Measurements from ENCODE around the gene GDNF. TPM values are rescaled to one million over a fixed set of nuclear protein-coding genes. Genes with fewer than 3 reads are reported as not detected.
"Not testable (repeated sequence)": the region's sequence is repeated elsewhere in the genome, so short reads cannot be mapped to it uniquely, and the experiment has no call there.

The GDNF gene
- total and polyA plus RNA-seq, 2 donors = 0.07 to 0.24 TPM

DNA sequence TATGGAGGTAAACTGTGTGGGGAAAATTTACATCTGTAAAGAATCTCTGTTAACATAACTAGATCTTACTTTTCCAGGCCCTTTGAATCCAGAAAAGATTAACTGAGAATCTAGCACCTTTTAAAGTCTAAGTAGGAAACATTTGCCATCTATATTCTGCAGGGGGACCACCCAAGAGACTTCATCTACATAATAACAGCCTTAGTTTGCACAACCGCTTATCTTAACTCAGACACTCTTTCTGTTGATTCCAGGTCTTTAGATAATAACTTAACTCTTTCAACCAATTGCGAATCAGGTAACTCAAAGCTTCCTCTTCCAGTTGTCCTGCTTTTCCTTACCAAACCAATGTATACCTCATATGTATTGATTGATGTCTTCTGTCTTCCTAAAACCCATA lies 53.4 kb downstream of the GDNF start:
- DNase-seq (ENCODE audit: low read depth in 6 of 9, low spot score in 9 of 9) = no peak
- H3K4me3 ChIP-seq (ENCODE audit: low read length in 2 of 2) = no peak overlapping the region
- H3K27ac ChIP-seq (ENCODE audit: low read depth in 1 of 2, low read length in 1 of 2) = no peak overlapping the region
- WGBS = 68% methylated on average over 2 of the region's 2 CpGs
- no peaks in the 10 kb centered on the region for H3K36me3 ChIP-seq (ENCODE audit: control insufficient read depth in 2 of 2, insufficient read depth in 2 of 2, low read length in 1 of 2)
- H3K27me3 ChIP-seq (ENCODE audit: control insufficient read depth in 2 of 2, insufficient read depth in 1 of 2, low read length in 1 of 2) = no peaks in the 10 kb centered on the region
- no peaks in the 10 kb centered on the region for H3K4me1 ChIP-seq (ENCODE audit: control insufficient read depth in 2 of 2, insufficient read depth in 2 of 2, low read length in 2 of 2)
- peaks cover 0 to 3% of the 10 kb centered on the region in 2 donors for H3K9me3 ChIP-seq (ENCODE audit: control insufficient read depth in 2 of 2, insufficient read depth in 1 of 2, low read length in 1 of 2)

DNA sequence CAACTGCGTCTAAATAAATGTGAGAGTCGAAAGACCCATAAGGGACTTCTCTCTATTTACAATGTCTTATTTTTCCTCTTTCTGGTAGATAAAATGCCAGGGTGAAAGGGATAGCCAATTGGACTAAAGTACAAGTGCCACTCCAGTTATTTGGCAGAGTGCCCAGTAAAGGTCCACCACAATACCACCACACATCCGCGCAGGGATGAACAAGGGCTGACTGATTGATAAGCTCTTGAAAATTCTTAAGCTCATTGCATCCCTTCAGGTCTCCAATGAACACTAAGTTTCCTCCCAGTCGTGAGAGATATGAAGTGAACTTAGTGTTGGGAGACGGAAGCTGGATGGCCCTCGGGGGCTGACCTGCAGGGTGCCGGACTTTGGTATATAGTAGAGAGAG lies 58.4 kb downstream of the GDNF start:
- H3K9me3 ChIP-seq (ENCODE audit: control insufficient read depth in 2 of 2, insufficient read depth in 1 of 2, low read length in 1 of 2); H3K27ac ChIP-seq (ENCODE audit: low read depth in 1 of 2, low read length in 1 of 2); H3K4me1 ChIP-seq (ENCODE audit: control insufficient read depth in 2 of 2, insufficient read depth in 2 of 2, low read length in 2 of 2); DNase-seq (ENCODE audit: low read depth in 6 of 9, low spot score in 9 of 9); H3K27me3 ChIP-seq (ENCODE audit: control insufficient read depth in 2 of 2, insufficient read depth in 1 of 2, low read length in 1 of 2); H3K4me3 ChIP-seq (ENCODE audit: low read length in 2 of 2); H3K36me3 ChIP-seq (ENCODE audit: control insufficient read depth in 2 of 2, insufficient read depth in 2 of 2, low read length in 1 of 2): not testable (repeated sequence)
- 97% methylated on average over 8 of the region's 8 CpGs for WGBS

DNA sequence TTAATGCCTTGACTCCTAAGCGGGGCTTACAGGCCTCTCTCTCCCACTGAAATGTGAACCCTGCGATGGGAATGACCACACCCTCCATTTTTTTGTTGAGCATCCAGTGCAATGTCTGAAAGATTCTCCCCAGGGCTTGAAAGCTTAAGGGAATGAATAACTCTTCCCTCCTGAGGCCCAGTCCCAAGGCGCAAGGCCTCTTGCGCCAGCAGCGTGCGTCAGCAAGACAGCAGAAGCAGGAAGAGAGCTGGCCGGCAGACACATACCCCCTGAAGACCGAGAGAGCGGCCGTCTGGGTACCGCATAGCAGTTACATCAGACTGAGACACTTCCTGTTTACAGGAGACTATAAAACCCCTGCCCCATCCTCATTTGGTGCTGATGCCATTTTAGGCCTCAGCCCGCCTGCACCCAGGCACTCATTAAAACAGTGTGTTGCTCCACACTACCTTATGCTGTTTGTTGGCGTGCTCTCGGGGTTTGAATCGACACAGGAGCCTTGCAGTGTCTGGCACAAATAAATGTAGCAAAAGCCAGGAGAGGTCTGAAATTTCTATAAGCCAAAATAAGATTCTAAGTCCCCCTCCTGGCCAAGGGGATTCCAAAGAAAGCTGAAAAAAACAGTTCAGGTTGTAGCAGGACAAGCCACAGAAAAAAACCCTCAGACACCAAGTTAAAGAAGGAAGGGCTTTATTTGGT lies 62.3 kb downstream of the GDNF start:
- WGBS = 96% methylated on average over 15 of the region's 15 CpGs
- no peaks in the 10 kb centered on the region for H3K36me3 ChIP-seq (ENCODE audit: control insufficient read depth in 2 of 2, insufficient read depth in 2 of 2, low read length in 1 of 2)
- H3K4me3 ChIP-seq (ENCODE audit: low read length in 2 of 2) = no peak overlapping the region
- no peaks in the 10 kb centered on the region for H3K27me3 ChIP-seq (ENCODE audit: control insufficient read depth in 2 of 2, insufficient read depth in 1 of 2, low read length in 1 of 2)
- H3K9me3 ChIP-seq (ENCODE audit: control insufficient read depth in 2 of 2, insufficient read depth in 1 of 2, low read length in 1 of 2) = peaks cover 2 to 9% of the 10 kb centered on the region in 2 donors
- H3K27ac ChIP-seq (ENCODE audit: low read depth in 1 of 2, low read length in 1 of 2) = no peak overlapping the region
- DNase-seq (ENCODE audit: low read depth in 6 of 9, low spot score in 9 of 9) = no peak
- no peaks in the 10 kb centered on the region for H3K4me1 ChIP-seq (ENCODE audit: control insufficient read depth in 2 of 2, insufficient read depth in 2 of 2, low read length in 2 of 2)

DNA sequence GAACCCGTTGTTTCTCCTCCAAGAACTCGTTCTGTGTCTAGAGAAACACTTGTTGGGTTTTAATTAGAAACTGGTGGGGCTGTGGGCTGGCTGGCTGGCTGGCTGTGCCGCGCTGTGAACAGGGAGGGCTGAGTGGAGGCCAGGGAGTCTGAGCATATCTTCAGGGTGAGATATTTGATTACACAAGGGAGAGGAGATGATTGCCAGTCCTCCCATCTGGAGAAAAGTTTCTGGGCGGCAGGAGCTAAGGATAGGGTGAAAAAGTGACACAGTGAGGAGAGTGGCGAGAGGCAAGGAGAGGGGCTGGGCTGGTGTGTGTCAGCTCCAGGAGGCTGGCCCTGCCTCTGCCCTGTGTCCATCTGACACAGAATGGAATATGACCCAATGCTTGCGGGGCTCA lies 63.0 kb downstream of the GDNF start:
- no peak for DNase-seq (ENCODE audit: low read depth in 6 of 9, low spot score in 9 of 9)
- Histone ChIP-seq H3K4me3 (ENCODE audit: low read length in 2 of 2) (no peak overlapping the region), H3K36me3 (ENCODE audit: control insufficient read depth in 2 of 2, insufficient read depth in 2 of 2, low read length in 1 of 2) (no peaks in the 10 kb centered on the region), H3K27me3 (ENCODE audit: control insufficient read depth in 2 of 2, insufficient read depth in 1 of 2, low read length in 1 of 2) (no peaks in the 10 kb centered on the region), H3K27ac (ENCODE audit: low read depth in 1 of 2, low read length in 1 of 2) (no peak overlapping the region), H3K4me1 (ENCODE audit: control insufficient read depth in 2 of 2, insufficient read depth in 2 of 2, low read length in 2 of 2) (no peaks in the 10 kb centered on the region), H3K9me3 (ENCODE audit: control insufficient read depth in 2 of 2, insufficient read depth in 1 of 2, low read length in 1 of 2) (peaks cover 2 to 9% of the 10 kb centered on the region in 2 donors)
- 97% methylated on average over 7 of the region's 7 CpGs for WGBS

DNA sequence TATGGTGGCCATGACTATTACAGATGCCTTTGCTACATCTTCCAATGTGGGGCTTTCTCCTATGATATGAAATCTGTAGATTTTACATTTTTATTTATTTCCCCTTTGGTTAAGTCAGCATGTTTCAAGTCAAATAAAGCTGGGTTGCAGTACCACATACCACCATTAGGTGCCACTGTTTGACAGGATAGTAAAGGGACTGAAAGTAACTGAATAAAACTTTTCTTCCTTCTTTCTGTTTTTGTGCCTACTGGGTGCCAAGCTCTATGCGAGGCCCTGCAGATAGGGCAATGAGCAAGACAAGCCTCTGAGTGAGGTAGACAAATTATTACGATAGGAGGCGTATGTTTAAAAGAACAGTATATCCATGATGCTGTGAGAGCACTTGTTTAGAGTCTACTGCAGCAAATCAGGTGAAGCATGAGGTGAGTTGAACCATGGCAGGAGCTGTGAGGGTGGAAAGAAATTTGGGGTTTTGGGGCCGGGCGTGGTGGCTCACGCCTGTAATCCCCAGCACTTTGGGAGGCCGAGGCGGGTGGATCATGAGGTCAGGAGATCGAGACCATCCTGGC lies 64.8 kb downstream of the GDNF start:
- Histone ChIP-seq H3K27me3 (ENCODE audit: control insufficient read depth in 2 of 2, insufficient read depth in 1 of 2, low read length in 1 of 2) (no peaks in the 10 kb centered on the region), H3K4me3 (ENCODE audit: low read length in 2 of 2) (no peak overlapping the region), H3K4me1 (ENCODE audit: control insufficient read depth in 2 of 2, insufficient read depth in 2 of 2, low read length in 2 of 2) (no peaks in the 10 kb centered on the region), H3K9me3 (ENCODE audit: control insufficient read depth in 2 of 2, insufficient read depth in 1 of 2, low read length in 1 of 2) (peaks cover 2 to 9% of the 10 kb centered on the region in 2 donors), H3K27ac (ENCODE audit: low read depth in 1 of 2, low read length in 1 of 2) (no peak overlapping the region), H3K36me3 (ENCODE audit: control insufficient read depth in 2 of 2, insufficient read depth in 2 of 2, low read length in 1 of 2) (no peaks in the 10 kb centered on the region)
- 98% methylated on average over 9 of the region's 9 CpGs for WGBS
- DNase-seq (ENCODE audit: low read depth in 6 of 9, low spot score in 9 of 9) = no peak

DNA sequence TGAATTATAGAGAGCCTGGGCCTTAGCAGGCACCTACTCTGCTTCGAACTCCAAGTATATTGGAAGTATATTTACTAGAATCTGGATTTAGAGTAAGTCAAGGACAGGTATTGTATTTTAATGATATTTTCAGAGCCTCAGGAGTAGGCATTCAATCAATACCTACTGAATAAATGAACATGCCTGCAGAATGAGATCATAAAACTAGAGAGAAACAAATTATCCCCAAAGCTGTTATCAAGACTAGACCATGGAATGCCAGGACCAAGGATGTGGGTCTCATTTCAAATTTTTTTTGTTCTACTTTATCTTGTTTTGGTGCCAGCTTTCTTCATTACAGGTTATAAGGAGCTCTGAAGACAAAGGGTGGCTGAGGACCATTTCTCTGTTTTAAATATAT lies 66.0 kb downstream of the GDNF start:
- WGBS = 92% methylated on average over 1 of the region's 1 CpG
- Histone ChIP-seq H3K27ac (ENCODE audit: low read depth in 1 of 2, low read length in 1 of 2) (no peak overlapping the region), H3K4me3 (ENCODE audit: low read length in 2 of 2) (no peak overlapping the region)

DNA sequence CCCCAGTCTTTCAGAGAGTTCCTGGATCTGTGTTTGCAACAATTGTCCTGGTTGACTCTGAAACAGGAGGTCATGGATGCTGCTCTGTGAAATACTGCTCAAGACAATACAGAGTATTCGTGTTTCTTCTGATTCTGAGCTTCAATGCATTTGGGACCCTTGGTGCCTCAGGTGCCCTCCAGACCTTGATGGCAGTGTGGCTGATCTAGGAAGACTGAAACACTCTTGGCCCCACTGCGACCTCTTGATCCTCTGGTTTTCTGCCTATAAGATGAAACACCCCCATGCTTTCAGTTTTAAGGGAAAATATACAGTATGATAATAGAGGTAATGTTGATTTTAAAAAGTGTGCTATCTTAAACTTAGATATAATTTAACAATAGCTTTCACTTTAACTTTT lies 67.6 kb downstream of the GDNF start:
- Histone ChIP-seq H3K4me1 (ENCODE audit: control insufficient read depth in 2 of 2, insufficient read depth in 2 of 2, low read length in 2 of 2) (no peaks in the 10 kb centered on the region), H3K27ac (ENCODE audit: low read depth in 1 of 2, low read length in 1 of 2) (no peak overlapping the region), H3K4me3 (ENCODE audit: low read length in 2 of 2) (no peak overlapping the region), H3K27me3 (ENCODE audit: control insufficient read depth in 2 of 2, insufficient read depth in 1 of 2, low read length in 1 of 2) (no peaks in the 10 kb centered on the region), H3K36me3 (ENCODE audit: control insufficient read depth in 2 of 2, insufficient read depth in 2 of 2, low read length in 1 of 2) (no peaks in the 10 kb centered on the region), H3K9me3 (ENCODE audit: control insufficient read depth in 2 of 2, insufficient read depth in 1 of 2, low read length in 1 of 2) (peaks cover 2 to 9% of the 10 kb centered on the region in 2 donors)
- WGBS = 95% methylated on average over 2 of the region's 2 CpGs
- DNase-seq (ENCODE audit: low read depth in 6 of 9, low spot score in 9 of 9) = no peak

More for the DNA sequence above, 66.0 kb downstream of the GDNF start:
- DNase-seq (ENCODE audit: low read depth in 6 of 9, low spot score in 9 of 9) = no peak
- Histone ChIP-seq H3K27me3 (ENCODE audit: control insufficient read depth in 2 of 2, insufficient read depth in 1 of 2, low read length in 1 of 2) (no peaks in the 10 kb centered on the region), H3K4me1 (ENCODE audit: control insufficient read depth in 2 of 2, insufficient read depth in 2 of 2, low read length in 2 of 2) (no peaks in the 10 kb centered on the region), H3K9me3 (ENCODE audit: control insufficient read depth in 2 of 2, insufficient read depth in 1 of 2, low read length in 1 of 2) (peaks cover 2 to 9% of the 10 kb centered on the region in 2 donors), H3K36me3 (ENCODE audit: control insufficient read depth in 2 of 2, insufficient read depth in 2 of 2, low read length in 1 of 2) (no peaks in the 10 kb centered on the region)

DNA sequence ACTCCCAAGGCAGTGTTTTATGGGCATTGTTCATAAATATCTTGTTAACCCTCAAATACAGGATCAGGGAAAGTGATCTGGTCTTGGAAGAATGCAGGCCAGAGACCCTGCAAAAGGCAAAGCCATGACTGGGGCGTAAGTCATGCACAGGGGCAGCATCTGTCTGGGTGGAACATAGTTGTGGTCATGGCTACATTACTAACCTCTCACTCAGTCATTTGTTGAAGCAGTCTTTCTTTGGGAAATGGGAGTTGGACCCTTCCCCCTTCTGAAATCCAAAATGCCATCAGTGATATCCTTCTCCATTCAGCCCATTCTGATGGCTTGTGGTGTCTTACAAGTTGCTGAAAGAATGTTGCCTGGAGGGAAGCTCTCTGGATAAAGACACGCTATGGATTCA lies 68.1 kb downstream of the GDNF start:
- no peaks in the 10 kb centered on the region for H3K27me3 ChIP-seq (ENCODE audit: control insufficient read depth in 2 of 2, insufficient read depth in 1 of 2, low read length in 1 of 2)
- DNase-seq (ENCODE audit: low read depth in 6 of 9, low spot score in 9 of 9) = no peak
- no peak overlapping the region for H3K4me3 ChIP-seq (ENCODE audit: low read length in 2 of 2)
- no peaks in the 10 kb centered on the region for H3K4me1 ChIP-seq (ENCODE audit: control insufficient read depth in 2 of 2, insufficient read depth in 2 of 2, low read length in 2 of 2)
- H3K9me3 ChIP-seq (ENCODE audit: control insufficient read depth in 2 of 2, insufficient read depth in 1 of 2, low read length in 1 of 2) = peaks cover 2 to 9% of the 10 kb centered on the region in 2 donors
- no peak overlapping the region for H3K27ac ChIP-seq (ENCODE audit: low read depth in 1 of 2, low read length in 1 of 2)
- WGBS = 95% methylated on average over 2 of the region's 2 CpGs
- H3K36me3 ChIP-seq (ENCODE audit: control insufficient read depth in 2 of 2, insufficient read depth in 2 of 2, low read length in 1 of 2) = no peaks in the 10 kb centered on the region

DNA sequence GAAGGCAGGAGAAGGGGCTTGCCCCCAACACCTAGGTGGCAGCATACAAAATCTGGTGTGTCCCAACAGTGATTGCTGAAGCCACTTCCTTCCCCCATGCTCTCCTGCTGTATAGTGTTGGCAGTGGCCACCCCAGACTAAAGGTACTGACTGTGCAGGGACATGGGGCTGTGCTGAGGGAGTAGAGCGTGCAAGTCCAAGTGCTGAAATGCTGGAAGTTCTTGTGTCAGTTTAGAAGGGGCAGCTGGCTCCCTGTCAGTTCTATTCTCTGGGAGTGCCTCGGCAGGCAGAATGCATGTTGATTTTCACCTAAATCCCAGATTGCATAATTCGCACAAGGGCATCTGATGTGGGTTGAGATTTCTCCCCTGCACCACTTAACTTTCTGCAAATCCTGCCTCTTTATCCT lies 68.6 kb downstream of the GDNF start:
- peaks cover 2 to 9% of the 10 kb centered on the region in 2 donors for H3K9me3 ChIP-seq (ENCODE audit: control insufficient read depth in 2 of 2, insufficient read depth in 1 of 2, low read length in 1 of 2)
- no peaks in the 10 kb centered on the region for H3K36me3 ChIP-seq (ENCODE audit: control insufficient read depth in 2 of 2, insufficient read depth in 2 of 2, low read length in 1 of 2)
- DNase-seq (ENCODE audit: low read depth in 6 of 9, low spot score in 9 of 9) = no peak
- H3K4me3 ChIP-seq (ENCODE audit: low read length in 2 of 2) = no peak overlapping the region
- 93% methylated on average over 3 of the region's 3 CpGs for whole genome bisulfite sequencing
- H3K4me1 ChIP-seq (ENCODE audit: control insufficient read depth in 2 of 2, insufficient read depth in 2 of 2, low read length in 2 of 2) = no peaks in the 10 kb centered on the region
- H3K27ac ChIP-seq (ENCODE audit: low read depth in 1 of 2, low read length in 1 of 2) = no peak overlapping the region
- no peaks in the 10 kb centered on the region for H3K27me3 ChIP-seq (ENCODE audit: control insufficient read depth in 2 of 2, insufficient read depth in 1 of 2, low read length in 1 of 2)
